Measurements from ENCODE around the gene CAGE1. TPM values are rescaled to one million over a fixed set of nuclear protein-coding genes. Genes with fewer than 3 reads are reported as not detected.

CAGE1 gene
- total RNA-seq: under 1 TPM; 0.10 to 0.17 TPM
- not detected for polyA plus RNA-seq (ENCODE audit: insufficient read length in 2 of 2)
- long read RNA-seq, donor 1: 0 reads
- long read RNA-seq, donor 2: 0 reads
- long read RNA-seq, donor 3: 0 reads
- long read RNA-seq, donor 4: 0 reads

DNA sequence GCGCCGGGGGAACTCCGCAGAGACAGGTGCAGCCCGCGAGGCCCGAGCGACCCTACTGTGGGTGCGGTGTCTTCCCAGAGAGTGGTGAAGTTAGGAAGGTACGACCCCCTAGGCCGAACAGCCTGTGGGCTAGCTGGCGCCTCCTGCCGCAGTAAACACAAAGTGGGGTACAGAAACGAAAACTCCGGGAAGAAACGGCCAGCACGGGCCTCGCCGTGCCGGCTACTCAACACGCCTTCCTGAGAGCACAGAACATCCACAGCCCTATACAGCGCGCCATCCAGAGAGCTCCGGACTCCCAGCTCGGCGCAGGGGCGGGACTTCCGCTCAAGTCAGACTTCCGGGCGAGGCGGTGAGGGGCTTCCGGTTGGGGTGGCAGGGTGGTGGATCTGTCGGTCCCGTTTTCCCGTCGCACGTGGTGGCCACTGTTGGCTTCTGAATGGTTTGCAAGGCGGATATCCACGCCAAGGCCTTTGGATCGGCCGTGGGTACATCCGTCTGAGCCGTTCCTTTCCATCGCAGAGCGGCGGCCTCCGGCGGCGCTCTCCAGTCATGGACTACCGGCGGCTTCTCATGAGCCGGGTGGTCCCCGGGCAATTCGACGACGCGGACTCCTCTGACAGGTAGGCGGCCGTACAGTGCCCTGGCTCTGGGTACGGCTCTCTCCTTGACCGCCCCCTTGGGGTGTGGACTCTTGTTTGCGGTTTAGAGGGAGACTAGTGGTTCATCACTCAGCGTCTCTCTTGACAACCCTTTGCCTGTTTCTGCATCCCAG, at the start of gene CAGE1, which contains the start of gene RIOK1:
Gene CAGE1, minus strand, starts transcription at position 292 of the 775 bp plus-strand sequence. CDS start 2,569 bp downstream, outside the sequence.
Gene RIOK1, plus strand, starts transcription at position 358 of the 775 bp plus-strand sequence. Its CDS starts 195 bp downstream, at position 553.
- under 1% methylated on average over 61 of the region's 62 CpGs for WGBS (ENCODE audit: insufficient coverage)
- Histone ChIP-seq H3K4me1 (ENCODE audit: control insufficient read depth, insufficient read depth, low read length) (peaks cover 6% of the 10 kb centered on the region), H3K4me3 (ENCODE audit: low read depth, low read length) (peak within 1 kb of the TSS; percentile 91), H3K9me3 (ENCODE audit: control insufficient read depth, insufficient read depth, low read length) (no peaks in the 10 kb centered on the region), H3K27ac (ENCODE audit: low read depth, low read length) (peak within 1 kb of the TSS; percentile 95), H3K27me3 (ENCODE audit: control insufficient read depth, insufficient read depth, low read length) (no peaks in the 10 kb centered on the region), H3K36me3 (ENCODE audit: control insufficient read depth, insufficient read depth, low read length) (peaks cover 4% of the 10 kb centered on the region)
- peak; percentile 83 to 99 (median 92) for DNase-seq (ENCODE audit: low read depth in 4 of 6, low spot score in 6 of 6)

DNA sequence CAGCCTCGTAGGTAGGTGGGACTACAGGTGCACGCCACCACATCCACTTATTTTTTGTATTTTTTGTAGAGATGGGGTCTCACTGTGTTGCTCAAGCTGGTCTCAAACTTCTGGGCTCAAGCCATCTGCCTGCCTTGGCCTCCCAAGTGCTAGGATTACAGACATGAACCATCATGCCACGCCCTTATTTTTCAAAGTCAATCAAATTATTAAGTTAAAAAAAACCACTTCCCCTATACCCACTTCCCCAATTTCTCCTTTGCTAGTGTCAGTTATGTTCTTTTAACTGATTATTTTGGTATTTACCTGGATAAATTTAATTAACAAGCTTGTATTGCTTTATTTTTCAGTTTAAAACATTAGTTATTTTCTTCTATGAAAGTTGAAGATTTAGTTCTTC, 49.7 kb upstream of the CAGE1 start:
- H3K4me3 ChIP-seq (ENCODE audit: low read depth, low read length): no peak overlapping the region
- no peaks in the 10 kb centered on the region for H3K36me3 ChIP-seq (ENCODE audit: control insufficient read depth, insufficient read depth, low read length)
- H3K4me1 ChIP-seq (ENCODE audit: control insufficient read depth, insufficient read depth, low read length): no peaks in the 10 kb centered on the region
- no CpG with 5 or more reads among the region's 3 CpGs for WGBS (ENCODE audit: insufficient coverage)
- no peaks in the 10 kb centered on the region for H3K9me3 ChIP-seq (ENCODE audit: control insufficient read depth, insufficient read depth, low read length)
- H3K27me3 ChIP-seq (ENCODE audit: control insufficient read depth, insufficient read depth, low read length): no peaks in the 10 kb centered on the region
- no peak overlapping the region for H3K27ac ChIP-seq (ENCODE audit: low read depth, low read length)
- DNase-seq (ENCODE audit: low read depth in 4 of 6, low spot score in 6 of 6): no peak

DNA sequence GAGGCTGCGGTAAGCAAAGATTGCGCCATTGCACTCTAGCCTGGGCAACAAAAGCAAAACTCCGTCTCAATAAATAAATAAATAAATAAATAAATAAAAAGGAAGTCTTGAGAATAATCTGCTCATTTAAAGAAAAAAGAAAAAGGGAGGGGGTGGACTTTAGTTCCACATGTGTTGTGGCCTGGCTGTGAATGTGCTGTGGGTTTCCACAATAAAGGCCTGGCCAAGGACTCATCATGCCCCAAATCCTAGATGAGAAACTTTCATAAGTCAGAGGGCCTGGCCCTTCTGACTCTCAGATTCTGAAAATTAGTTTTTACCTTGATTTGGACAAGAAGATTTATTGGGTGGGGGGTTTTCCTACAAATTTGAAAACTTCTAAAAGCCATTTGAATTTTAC, 48.5 kb upstream of the CAGE1 start:
- WGBS (ENCODE audit: insufficient coverage): no CpG with 5 or more reads among the region's 3 CpGs
- no peaks in the 10 kb centered on the region for H3K9me3 ChIP-seq (ENCODE audit: control insufficient read depth, insufficient read depth, low read length)
- DNase-seq (ENCODE audit: low read depth in 4 of 6, low spot score in 6 of 6): no peak
- no peaks in the 10 kb centered on the region for H3K27me3 ChIP-seq (ENCODE audit: control insufficient read depth, insufficient read depth, low read length)
- no peak overlapping the region for H3K4me3 ChIP-seq (ENCODE audit: low read depth, low read length)
- peaks cover under 1% of the 10 kb centered on the region for H3K4me1 ChIP-seq (ENCODE audit: control insufficient read depth, insufficient read depth, low read length)
- no peaks in the 10 kb centered on the region for H3K36me3 ChIP-seq (ENCODE audit: control insufficient read depth, insufficient read depth, low read length)
- no peak overlapping the region for H3K27ac ChIP-seq (ENCODE audit: low read depth, low read length)

DNA sequence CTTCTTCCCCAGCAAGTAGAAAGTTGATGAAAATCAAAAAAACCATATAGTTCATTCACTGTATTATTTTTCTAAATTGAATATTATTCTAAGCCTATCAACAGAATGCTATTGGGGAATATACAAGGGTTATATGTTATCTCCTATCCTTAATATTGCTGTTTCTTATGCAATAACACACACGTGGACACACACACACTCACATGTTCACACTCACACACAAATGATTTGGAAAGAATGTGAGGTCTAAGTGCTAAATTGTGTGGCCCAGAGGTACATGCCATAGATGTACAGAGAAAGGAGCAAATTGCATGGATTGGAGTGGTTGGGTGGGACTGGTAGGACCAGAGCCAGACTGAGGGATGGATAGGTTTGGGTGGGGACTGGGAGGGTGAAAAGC, 45.1 kb upstream of the CAGE1 start:
- no peak overlapping the region for H3K27ac ChIP-seq (ENCODE audit: low read depth, low read length)
- WGBS (ENCODE audit: insufficient coverage): no CpG with 5 or more reads among the region's 1 CpG
- H3K9me3 ChIP-seq (ENCODE audit: control insufficient read depth, insufficient read depth, low read length): no peaks in the 10 kb centered on the region
- H3K36me3 ChIP-seq (ENCODE audit: control insufficient read depth, insufficient read depth, low read length): no peaks in the 10 kb centered on the region
- no peak for DNase-seq (ENCODE audit: low read depth in 4 of 6, low spot score in 6 of 6)
- peaks cover 7% of the 10 kb centered on the region for H3K4me1 ChIP-seq (ENCODE audit: control insufficient read depth, insufficient read depth, low read length)
- no peak overlapping the region for H3K4me3 ChIP-seq (ENCODE audit: low read depth, low read length)
- no peaks in the 10 kb centered on the region for H3K27me3 ChIP-seq (ENCODE audit: control insufficient read depth, insufficient read depth, low read length)

DNA sequence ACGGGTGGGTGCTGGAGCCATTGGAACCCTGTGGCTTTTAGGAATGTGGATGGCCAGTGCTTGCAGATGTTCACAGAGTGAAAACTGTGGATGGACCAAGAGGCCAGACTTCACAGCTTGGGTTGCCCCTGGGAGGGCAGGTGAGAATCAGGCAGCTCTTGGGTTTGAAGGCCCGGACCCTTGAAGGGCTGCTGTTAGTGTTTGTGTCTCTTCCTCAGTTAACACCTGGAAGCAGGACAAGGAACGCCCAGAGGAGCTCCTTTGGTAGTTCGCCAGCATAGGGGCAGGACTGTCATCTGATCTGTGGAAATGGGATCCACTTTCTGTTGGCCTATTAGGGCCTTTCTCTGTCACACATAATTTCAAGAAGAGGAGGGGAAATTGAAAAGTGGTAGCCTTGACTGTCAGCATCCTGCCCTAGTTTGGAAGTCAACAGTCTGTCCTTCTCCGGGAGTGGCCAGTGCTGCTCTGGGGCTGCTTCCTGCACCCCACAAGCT, 43.6 kb upstream of the CAGE1 start:
- Histone ChIP-seq H3K4me3 (ENCODE audit: low read depth, low read length) (no peak overlapping the region), H3K4me1 (ENCODE audit: control insufficient read depth, insufficient read depth, low read length) (peaks cover 7% of the 10 kb centered on the region), H3K27me3 (ENCODE audit: control insufficient read depth, insufficient read depth, low read length) (no peaks in the 10 kb centered on the region), H3K9me3 (ENCODE audit: control insufficient read depth, insufficient read depth, low read length) (no peaks in the 10 kb centered on the region), H3K27ac (ENCODE audit: low read depth, low read length) (peak overlapping the region; percentile 50), H3K36me3 (ENCODE audit: control insufficient read depth, insufficient read depth, low read length) (no peaks in the 10 kb centered on the region)
- 85% methylated on average over 5 of the region's 5 CpGs for WGBS (ENCODE audit: insufficient coverage)
- DNase-seq (ENCODE audit: low read depth in 4 of 6, low spot score in 6 of 6): peak in 1 of 6 donors; percentile 56

DNA sequence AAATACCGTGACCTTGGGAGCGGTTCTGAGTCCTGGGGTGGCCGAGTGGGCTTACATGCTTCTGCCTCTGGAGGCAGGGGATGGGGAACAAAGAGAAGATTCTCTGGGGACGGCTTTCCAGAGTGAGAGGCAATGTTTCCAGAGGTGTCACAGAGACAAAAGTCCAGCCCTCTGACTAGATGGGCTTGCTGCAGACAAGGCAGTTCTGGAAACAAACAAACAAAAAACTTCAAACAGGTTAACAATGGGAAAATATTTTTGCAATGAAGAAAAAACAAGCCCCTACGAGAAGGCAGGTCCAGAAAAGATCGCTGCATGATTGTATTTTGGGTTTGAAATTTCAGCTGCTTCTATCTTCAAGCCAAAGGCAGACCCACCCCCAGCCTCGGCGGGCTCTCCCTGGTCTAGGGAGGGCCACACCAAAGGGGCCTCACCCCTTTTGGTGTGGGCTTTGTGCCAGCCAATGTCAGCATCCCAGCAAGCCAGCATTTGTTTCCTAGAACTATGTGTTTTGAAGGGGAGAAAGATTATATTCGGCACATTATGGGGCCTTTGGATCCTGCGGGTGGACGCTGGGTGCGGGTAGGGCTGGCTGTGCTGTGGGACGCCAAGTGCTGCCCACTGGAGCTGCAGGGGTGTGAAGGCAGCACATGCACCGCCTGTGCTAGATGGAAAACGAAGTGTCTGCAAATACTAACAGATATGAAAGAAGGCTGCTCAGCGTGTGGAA, 43.0 kb upstream of the CAGE1 start:
- peak in 1 of 6 donors; percentile 61 for DNase-seq (ENCODE audit: low read depth in 4 of 6, low spot score in 6 of 6)
- H3K4me3 ChIP-seq (ENCODE audit: low read depth, low read length): no peak overlapping the region
- no peaks in the 10 kb centered on the region for H3K36me3 ChIP-seq (ENCODE audit: control insufficient read depth, insufficient read depth, low read length)
- 61% methylated on average over 10 of the region's 16 CpGs for WGBS (ENCODE audit: insufficient coverage)
- no peaks in the 10 kb centered on the region for H3K9me3 ChIP-seq (ENCODE audit: control insufficient read depth, insufficient read depth, low read length)
- no peaks in the 10 kb centered on the region for H3K27me3 ChIP-seq (ENCODE audit: control insufficient read depth, insufficient read depth, low read length)
- H3K4me1 ChIP-seq (ENCODE audit: control insufficient read depth, insufficient read depth, low read length): peaks cover 7% of the 10 kb centered on the region
- peak overlapping the region; percentile 50 for H3K27ac ChIP-seq (ENCODE audit: low read depth, low read length)

DNA sequence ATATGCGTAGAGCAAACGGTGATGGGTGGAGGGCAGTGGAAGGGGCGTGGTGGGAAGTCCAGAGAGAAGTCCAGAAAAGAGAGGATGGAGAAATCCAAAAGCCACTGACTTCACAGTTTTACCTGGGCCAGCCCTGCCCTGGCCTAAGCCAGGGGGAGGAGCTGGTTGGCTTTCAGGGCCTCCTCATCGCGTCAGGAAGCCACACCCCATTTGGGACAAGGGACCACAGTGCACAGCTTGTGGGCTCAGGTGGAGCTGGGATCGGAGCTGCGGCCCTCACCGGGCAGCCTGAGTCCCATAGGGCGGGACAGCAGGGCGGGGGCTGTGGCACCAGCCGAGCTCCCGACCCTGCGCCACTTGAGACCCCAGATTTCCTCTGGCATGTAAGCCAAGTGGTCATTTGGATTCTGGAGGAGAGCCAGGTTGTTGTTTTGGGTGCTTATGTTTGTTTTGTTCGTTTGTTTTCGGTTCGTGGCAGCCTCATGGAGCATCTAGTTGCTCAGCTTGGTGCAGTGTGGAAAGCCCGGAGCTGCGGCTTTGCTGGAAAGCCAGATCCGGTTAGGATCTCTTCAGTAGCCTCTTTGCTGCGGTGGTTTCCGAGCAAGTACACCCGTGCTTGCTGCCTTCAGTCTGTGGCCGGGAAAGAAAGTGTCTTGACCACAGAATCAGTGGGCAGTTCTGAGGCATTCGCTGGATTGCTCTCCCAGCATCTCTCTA, 42.3 kb upstream of the CAGE1 start:
- peaks cover 7% of the 10 kb centered on the region for H3K4me1 ChIP-seq (ENCODE audit: control insufficient read depth, insufficient read depth, low read length)
- peak overlapping the region; percentile 4 for H3K27ac ChIP-seq (ENCODE audit: low read depth, low read length)
- no peaks in the 10 kb centered on the region for H3K36me3 ChIP-seq (ENCODE audit: control insufficient read depth, insufficient read depth, low read length)
- DNase-seq (ENCODE audit: low read depth in 4 of 6, low spot score in 6 of 6): peak in 1 of 6 donors; percentile 6
- no peaks in the 10 kb centered on the region for H3K27me3 ChIP-seq (ENCODE audit: control insufficient read depth, insufficient read depth, low read length)
- WGBS (ENCODE audit: insufficient coverage): 51% methylated on average over 23 of the region's 24 CpGs
- no peaks in the 10 kb centered on the region for H3K9me3 ChIP-seq (ENCODE audit: control insufficient read depth, insufficient read depth, low read length)
- H3K4me3 ChIP-seq (ENCODE audit: low read depth, low read length): no peak overlapping the region

DNA sequence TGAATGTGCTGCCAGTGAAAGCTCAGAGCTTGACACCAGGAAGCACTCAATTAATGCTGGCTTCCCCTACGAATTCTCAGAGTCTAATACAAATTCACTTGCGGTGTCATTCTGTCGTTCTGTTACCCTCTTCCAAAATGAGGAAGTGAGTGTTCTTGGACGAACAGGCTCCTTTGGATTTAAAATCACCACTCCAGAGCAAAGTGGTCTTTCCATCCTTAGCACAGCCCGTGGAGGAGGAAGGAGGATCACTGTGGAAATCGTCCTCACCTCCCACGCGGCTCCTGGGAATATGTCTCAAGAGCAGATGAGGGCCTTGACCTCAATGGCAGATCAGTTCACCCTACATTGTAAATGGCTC, 41.8 kb upstream of the CAGE1 start:
- Histone ChIP-seq H3K36me3 (ENCODE audit: control insufficient read depth, insufficient read depth, low read length) (no peaks in the 10 kb centered on the region), H3K4me3 (ENCODE audit: low read depth, low read length) (no peak overlapping the region), H3K4me1 (ENCODE audit: control insufficient read depth, insufficient read depth, low read length) (peaks cover 7% of the 10 kb centered on the region), H3K27ac (ENCODE audit: low read depth, low read length) (peak overlapping the region; percentile 4), H3K27me3 (ENCODE audit: control insufficient read depth, insufficient read depth, low read length) (no peaks in the 10 kb centered on the region), H3K9me3 (ENCODE audit: control insufficient read depth, insufficient read depth, low read length) (no peaks in the 10 kb centered on the region)
- DNase-seq (ENCODE audit: low read depth in 4 of 6, low spot score in 6 of 6): no peak
- WGBS (ENCODE audit: insufficient coverage): 70% methylated on average over 2 of the region's 8 CpGs

DNA sequence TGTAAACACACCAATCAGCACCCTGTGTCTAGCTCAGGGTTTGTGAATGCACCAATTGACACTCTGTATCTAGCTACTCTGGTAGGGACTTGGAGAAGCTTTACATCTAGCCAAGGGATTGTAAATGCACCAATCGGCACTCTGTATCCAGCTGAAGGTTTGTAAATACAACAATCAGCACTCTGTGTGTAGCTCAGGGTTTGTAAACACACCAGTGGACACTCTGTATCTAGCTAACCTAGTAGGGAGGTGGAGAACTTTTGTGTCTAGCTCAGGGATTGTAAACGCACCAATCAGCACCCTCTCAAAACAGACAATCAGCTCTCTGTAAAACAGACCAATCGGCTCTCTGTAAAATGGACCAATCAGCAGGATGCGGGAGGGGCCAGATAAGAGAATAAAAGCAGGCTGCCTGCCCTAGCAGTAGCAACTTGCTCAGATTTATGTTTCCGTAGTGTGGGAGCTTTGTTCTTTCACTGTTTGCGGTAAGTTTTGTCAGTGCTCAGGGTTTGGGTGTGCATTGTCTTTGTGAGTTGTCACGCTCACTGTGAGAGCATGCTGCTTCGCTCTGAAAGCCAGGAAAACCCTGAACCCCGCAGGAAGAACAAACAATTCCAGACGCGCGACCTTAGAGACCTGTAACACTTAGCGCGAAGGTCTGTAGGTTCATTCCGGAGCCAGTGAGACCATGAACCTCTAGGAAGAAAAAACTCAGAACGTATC, 37.1 kb upstream of the CAGE1 start:
- DNase-seq (ENCODE audit: low read depth in 4 of 6, low spot score in 6 of 6): peak in 1 of 6 donors; percentile 20
- no peak overlapping the region for H3K27ac ChIP-seq (ENCODE audit: low read depth, low read length)
- 52% methylated on average over 14 of the region's 16 CpGs for whole genome bisulfite sequencing (ENCODE audit: insufficient coverage)

More for the DNA sequence above, 37.1 kb upstream of the CAGE1 start:
- Histone ChIP-seq H3K4me3 (ENCODE audit: low read depth, low read length) (no peak overlapping the region), H3K27me3 (ENCODE audit: control insufficient read depth, insufficient read depth, low read length) (no peaks in the 10 kb centered on the region), H3K4me1 (ENCODE audit: control insufficient read depth, insufficient read depth, low read length) (no peaks in the 10 kb centered on the region), H3K9me3 (ENCODE audit: control insufficient read depth, insufficient read depth, low read length) (no peaks in the 10 kb centered on the region), H3K36me3 (ENCODE audit: control insufficient read depth, insufficient read depth, low read length) (no peaks in the 10 kb centered on the region)
